ENCODE data around the gene SVIL.

Gene SVIL

GRCh38 chr10:29669149-29669548 is 34.4 kb upstream of the SVIL start:
- Histone ChIP-seq H3K4me1 (ENCODE audit: control insufficient read depth in 1 of 2, insufficient read depth in 2 of 2, low read length in 2 of 2) (no peaks in the 10 kb centered on the region), H3K36me3 (ENCODE audit: control insufficient read depth in 1 of 2, insufficient read depth in 2 of 2, low read length in 2 of 2) (peaks cover 0 to 2% of the 10 kb centered on the region in 2 experiments), H2AK5ac (ENCODE audit: low read length) (no peak overlapping the region), H3K9ac (ENCODE audit: low read length) (no peak overlapping the region), H3K18ac (ENCODE audit: low read length) (no peak overlapping the region), H3K27me3 (ENCODE audit: insufficient read depth, low read length) (no peaks in the 10 kb centered on the region), H4K8ac (ENCODE audit: low read depth, low read length) (no peak overlapping the region), H3K27ac (ENCODE audit: low read depth, low read length) (no peak overlapping the region), H4K91ac (ENCODE audit: low read depth, low read length) (no peak overlapping the region), H2BK120ac (ENCODE audit: insufficient read depth, low read length, poor library complexity) (no peak overlapping the region), H3K79me2 (ENCODE audit: control insufficient read depth, insufficient read depth, low read length, poor library complexity) (no peaks in the 10 kb centered on the region), H3K4me3 (ENCODE audit: low read depth, low read length) (no peak overlapping the region), H3K14ac (ENCODE audit: low read length) (no peak overlapping the region), H2BK5ac (ENCODE audit: low read depth, low read length, poor library complexity) (no peak overlapping the region), H3K4ac (ENCODE audit: low read depth, low read length) (no peak overlapping the region), H3K4me2 (ENCODE audit: low read length) (no peak overlapping the region), H3K79me1 (ENCODE audit: low read length) (no peaks in the 10 kb centered on the region), H3K23ac (ENCODE audit: low read length) (no peak overlapping the region), H4K12ac (ENCODE audit: low read depth, low read length) (no peak overlapping the region), H3K9me3 (ENCODE audit: insufficient read depth, low read depth, low read length) (no peaks in the 10 kb centered on the region), H2BK12ac (ENCODE audit: low read length) (no peak overlapping the region), H2AFZ (ENCODE audit: insufficient read depth, low read length, poor library complexity) (no peak overlapping the region)
- no CpG with 5 or more reads among the region's 3 CpGs for WGBS (ENCODE audit: extremely low coverage, insufficient coverage, insufficient read length)
- DNase-seq, result peak; percentile 46 to 74

DNA sequence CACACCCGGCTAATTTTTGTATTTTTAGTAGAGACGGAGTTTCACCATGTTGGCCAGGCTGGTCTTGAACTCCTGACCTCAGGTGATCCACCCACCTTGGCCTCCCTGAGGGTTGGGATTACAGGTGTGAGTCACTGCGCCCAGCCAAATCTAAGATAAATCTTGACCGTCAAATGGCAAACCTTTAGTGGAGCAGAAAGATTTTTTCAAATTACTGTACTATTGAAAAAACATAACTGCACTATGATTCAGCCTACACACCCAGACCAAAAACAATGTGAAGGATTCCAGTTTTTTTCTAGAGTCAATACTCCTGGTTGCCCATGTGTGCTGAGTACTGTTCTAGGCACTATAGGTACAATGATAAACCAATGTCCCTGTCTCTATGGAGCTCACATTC is 33.9 kb upstream of the SVIL start:
- DNase-seq, result peak; percentile 72 to 90
- H3K79me1 ChIP-seq (ENCODE audit: low read length), result no peaks in the 10 kb centered on the region
- H4K91ac ChIP-seq (ENCODE audit: low read depth, low read length), result no peak overlapping the region
- no peak overlapping the region for H2BK120ac ChIP-seq (ENCODE audit: insufficient read depth, low read length, poor library complexity)
- no peak overlapping the region for H2BK12ac ChIP-seq (ENCODE audit: low read length)
- no peak overlapping the region for H2BK5ac ChIP-seq (ENCODE audit: low read depth, low read length, poor library complexity)
- no peak overlapping the region for H3K4ac ChIP-seq (ENCODE audit: low read depth, low read length)
- no peak overlapping the region for H3K23ac ChIP-seq (ENCODE audit: low read length)
- no peak overlapping the region for H3K4me2 ChIP-seq (ENCODE audit: low read length)
- H3K27ac ChIP-seq (ENCODE audit: low read depth, low read length), result no peak overlapping the region
- H2AK5ac ChIP-seq (ENCODE audit: low read length), result no peak overlapping the region
- H3K9me3 ChIP-seq (ENCODE audit: insufficient read depth, low read depth, low read length), result no peaks in the 10 kb centered on the region
- no peak overlapping the region for H3K14ac ChIP-seq (ENCODE audit: low read length)
- H3K4me1 ChIP-seq (ENCODE audit: control insufficient read depth in 1 of 2, insufficient read depth in 2 of 2, low read length in 2 of 2), result no peaks in the 10 kb centered on the region
- H4K12ac ChIP-seq (ENCODE audit: low read depth, low read length), result no peak overlapping the region
- H3K36me3 ChIP-seq (ENCODE audit: control insufficient read depth in 1 of 2, insufficient read depth in 2 of 2, low read length in 2 of 2), result no peaks in the 10 kb centered on the region
- WGBS (ENCODE audit: extremely low coverage, insufficient coverage, insufficient read length), result no CpG with 5 or more reads among the region's 4 CpGs
- no peaks in the 10 kb centered on the region for H3K79me2 ChIP-seq (ENCODE audit: control insufficient read depth, insufficient read depth, low read length, poor library complexity)
- no peak overlapping the region for H3K4me3 ChIP-seq (ENCODE audit: low read depth, low read length)
- H4K8ac ChIP-seq (ENCODE audit: low read depth, low read length), result no peak overlapping the region
- no peak overlapping the region for H2AFZ ChIP-seq (ENCODE audit: insufficient read depth, low read length, poor library complexity)
- no peaks in the 10 kb centered on the region for H3K27me3 ChIP-seq (ENCODE audit: insufficient read depth, low read length)
- no peak overlapping the region for H3K18ac ChIP-seq (ENCODE audit: low read length)
- no peak overlapping the region for H3K9ac ChIP-seq (ENCODE audit: low read length)

DNA sequence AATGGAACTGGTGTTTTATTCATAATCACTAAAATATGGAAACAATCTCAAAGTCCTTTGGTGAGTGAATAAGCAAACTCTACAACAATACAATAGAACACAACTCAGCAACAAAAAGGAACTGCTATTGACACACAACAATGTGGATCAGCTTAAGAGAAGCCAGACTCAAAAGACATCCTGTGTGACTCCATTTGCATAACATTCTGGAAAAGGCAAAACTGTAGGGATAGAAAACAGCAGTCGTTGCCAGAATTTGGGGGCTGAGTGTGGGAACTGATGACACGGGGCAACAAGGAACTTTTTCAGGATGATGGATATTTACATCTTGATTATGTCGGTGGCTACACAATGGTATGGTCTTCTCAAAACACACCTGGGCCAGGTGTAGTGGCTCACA is 32.4 kb upstream of the SVIL start:
- H3K79me1 ChIP-seq (ENCODE audit: low read length), result no peaks in the 10 kb centered on the region
- no peak overlapping the region for H4K91ac ChIP-seq (ENCODE audit: low read depth, low read length)
- H3K79me2 ChIP-seq (ENCODE audit: control insufficient read depth, insufficient read depth, low read length, poor library complexity), result no peaks in the 10 kb centered on the region
- no CpG with 5 or more reads among the region's 3 CpGs for WGBS (ENCODE audit: extremely low coverage, insufficient coverage, insufficient read length)
- H3K27ac ChIP-seq (ENCODE audit: low read depth, low read length), result no peak overlapping the region
- H2BK5ac ChIP-seq (ENCODE audit: low read depth, low read length, poor library complexity), result no peak overlapping the region
- H3K27me3 ChIP-seq (ENCODE audit: insufficient read depth, low read length), result no peaks in the 10 kb centered on the region
- H3K14ac ChIP-seq (ENCODE audit: low read length), result no peak overlapping the region
- H3K23ac ChIP-seq (ENCODE audit: low read length), result no peak overlapping the region
- H3K9ac ChIP-seq (ENCODE audit: low read length), result no peak overlapping the region
- no peak overlapping the region for H4K8ac ChIP-seq (ENCODE audit: low read depth, low read length)
- no peak overlapping the region for H3K4ac ChIP-seq (ENCODE audit: low read depth, low read length)
- no peak overlapping the region for H3K4me3 ChIP-seq (ENCODE audit: low read depth, low read length)
- H2AFZ ChIP-seq (ENCODE audit: insufficient read depth, low read length, poor library complexity), result no peak overlapping the region
- no peak overlapping the region for H2BK12ac ChIP-seq (ENCODE audit: low read length)
- no peak overlapping the region for H2AK5ac ChIP-seq (ENCODE audit: low read length)
- H3K9me3 ChIP-seq (ENCODE audit: insufficient read depth, low read depth, low read length), result peaks cover 2% of the 10 kb centered on the region
- DNase-seq, result no peak
- no peaks in the 10 kb centered on the region for H3K36me3 ChIP-seq (ENCODE audit: control insufficient read depth in 1 of 2, insufficient read depth in 2 of 2, low read length in 2 of 2)
- no peak overlapping the region for H3K4me2 ChIP-seq (ENCODE audit: low read length)
- no peak overlapping the region for H2BK120ac ChIP-seq (ENCODE audit: insufficient read depth, low read length, poor library complexity)
- peaks cover 0 to 5% of the 10 kb centered on the region in 2 experiments for H3K4me1 ChIP-seq (ENCODE audit: control insufficient read depth in 1 of 2, insufficient read depth in 2 of 2, low read length in 2 of 2)
- H4K12ac ChIP-seq (ENCODE audit: low read depth, low read length), result no peak overlapping the region
- H3K18ac ChIP-seq (ENCODE audit: low read length), result no peak overlapping the region

DNA sequence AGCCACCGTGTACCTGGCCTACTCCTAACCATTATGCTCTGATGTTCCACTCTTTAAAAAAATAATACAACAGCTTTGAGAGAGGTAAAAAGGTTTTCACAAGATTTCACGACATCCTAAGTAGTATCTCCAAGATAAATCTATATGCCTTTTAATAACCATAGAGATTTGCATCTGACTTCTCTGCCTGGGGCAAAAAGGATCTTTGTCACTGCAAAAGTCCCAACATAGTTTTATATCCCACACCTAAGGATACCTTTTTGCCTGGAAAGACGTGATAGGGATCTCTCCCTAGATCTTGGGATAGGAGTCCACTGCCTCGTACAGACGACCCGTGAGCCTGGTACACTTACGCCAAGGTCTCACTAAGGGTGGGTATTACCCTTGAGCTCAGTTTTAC is 31.4 kb upstream of the SVIL start:
- H3K36me3 ChIP-seq (ENCODE audit: control insufficient read depth in 1 of 2, insufficient read depth in 2 of 2, low read length in 2 of 2), result no peaks in the 10 kb centered on the region
- peaks cover 4 to 10% of the 10 kb centered on the region in 2 experiments for H3K4me1 ChIP-seq (ENCODE audit: control insufficient read depth in 1 of 2, insufficient read depth in 2 of 2, low read length in 2 of 2)
- H3K9ac ChIP-seq (ENCODE audit: low read length), result no peak overlapping the region
- no peak overlapping the region for H4K91ac ChIP-seq (ENCODE audit: low read depth, low read length)
- no peak overlapping the region for H3K4me2 ChIP-seq (ENCODE audit: low read length)
- no peak overlapping the region for H4K8ac ChIP-seq (ENCODE audit: low read depth, low read length)
- no peak overlapping the region for H3K4ac ChIP-seq (ENCODE audit: low read depth, low read length)
- no peak overlapping the region for H3K18ac ChIP-seq (ENCODE audit: low read length)
- no peak overlapping the region for H3K14ac ChIP-seq (ENCODE audit: low read length)
- H2AK5ac ChIP-seq (ENCODE audit: low read length), result no peak overlapping the region
- H4K12ac ChIP-seq (ENCODE audit: low read depth, low read length), result no peak overlapping the region
- peak; percentile 61 to 92 for DNase-seq
- H3K9me3 ChIP-seq (ENCODE audit: insufficient read depth, low read depth, low read length), result peaks cover 2% of the 10 kb centered on the region
- H3K27me3 ChIP-seq (ENCODE audit: insufficient read depth, low read length), result no peaks in the 10 kb centered on the region
- no peak overlapping the region for H2BK5ac ChIP-seq (ENCODE audit: low read depth, low read length, poor library complexity)
- H3K4me3 ChIP-seq (ENCODE audit: low read depth, low read length), result no peak overlapping the region
- no peak overlapping the region for H2BK12ac ChIP-seq (ENCODE audit: low read length)
- no CpG with 5 or more reads among the region's 7 CpGs for WGBS (ENCODE audit: extremely low coverage, insufficient coverage, insufficient read length)
- H2BK120ac ChIP-seq (ENCODE audit: insufficient read depth, low read length, poor library complexity), result no peak overlapping the region
- H2AFZ ChIP-seq (ENCODE audit: insufficient read depth, low read length, poor library complexity), result no peak overlapping the region
- peaks cover 3% of the 10 kb centered on the region for H3K79me1 ChIP-seq (ENCODE audit: low read length)
- no peak overlapping the region for H3K23ac ChIP-seq (ENCODE audit: low read length)
- no peaks in the 10 kb centered on the region for H3K79me2 ChIP-seq (ENCODE audit: control insufficient read depth, insufficient read depth, low read length, poor library complexity)
- H3K27ac ChIP-seq (ENCODE audit: low read depth, low read length), result no peak overlapping the region

All from trophoblast cell (in vitro differentiated cells and primary cell).